Measurements from ENCODE around the gene BPIFB3. TPM values are rescaled to one million over a fixed set of nuclear protein-coding genes. Genes with fewer than 3 reads are reported as not detected.

Gene BPIFB3
- total and polyA plus RNA-seq, 2 of the 4 experiments (the other 2 are of a cell fraction) = not detected

DNA sequence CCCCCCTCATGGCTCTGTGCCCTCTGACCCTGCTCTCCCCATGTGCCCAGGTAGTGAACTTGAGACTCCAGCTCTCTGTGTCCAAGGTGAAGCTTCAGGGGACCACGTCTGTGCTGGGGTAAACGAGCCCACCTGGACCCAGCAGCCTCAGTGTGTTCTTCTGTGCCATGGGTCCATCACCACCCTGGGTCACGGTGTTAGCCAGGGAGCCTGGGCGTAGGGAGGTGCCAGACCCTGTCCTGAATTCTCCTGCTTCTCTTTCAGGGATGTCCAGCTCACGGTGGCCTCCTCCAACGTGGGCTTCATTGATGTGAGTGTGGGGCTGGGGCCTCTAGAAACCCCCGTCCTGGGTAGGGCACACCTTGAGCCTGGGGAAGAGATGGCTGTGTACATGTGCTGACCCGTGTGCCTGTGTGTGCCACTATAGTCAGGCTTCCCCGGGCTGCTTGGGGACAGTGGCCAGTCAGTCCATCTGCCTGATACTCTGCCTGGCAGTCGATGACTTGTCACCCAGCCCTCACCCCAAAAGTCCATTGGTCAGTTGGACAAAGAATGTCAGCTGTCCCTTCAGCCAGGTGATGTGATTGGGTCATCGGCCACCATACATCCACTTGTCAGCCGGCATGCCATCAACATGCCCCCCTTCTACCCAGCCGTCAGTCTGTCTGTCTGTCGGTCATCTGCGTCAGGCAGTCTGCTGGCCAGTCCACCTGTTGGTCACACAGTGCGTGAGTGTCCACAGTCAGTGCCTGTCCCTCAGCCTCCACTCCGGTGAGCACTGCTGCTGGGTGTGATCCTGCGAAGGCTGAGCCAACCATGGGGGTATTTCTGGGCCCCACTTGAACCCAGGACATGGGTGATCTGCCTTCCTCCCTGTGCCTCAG, 33.2 kb upstream of the BPIFB3 start:
- Histone ChIP-seq H3K36me3 (ENCODE audit: control insufficient read depth, insufficient read depth, low read length) (no peaks in the 10 kb centered on the region), H2BK15ac (ENCODE audit: low read depth, low read length) (no peak overlapping the region), H3K14ac (replicated peaks; ENCODE audit: low read depth, low read length) (no peak overlapping the region), H3K9ac (ENCODE audit: low read depth, low read length) (no peak overlapping the region), H3K56ac (ENCODE audit: extremely low read depth, insufficient read depth, low read length) (no peak overlapping the region), H2BK5ac (ENCODE audit: low read depth, low read length, poor library complexity, severe bottlenecking) (no peak overlapping the region), H4K20me1 (ENCODE audit: insufficient read depth, low read length) (no peaks in the 10 kb centered on the region), H4K91ac (ENCODE audit: insufficient read depth, low read depth, low read length) (no peak overlapping the region), H3K4ac (ENCODE audit: low read depth, low read length) (no peak overlapping the region), H2AK9ac (replicated peaks; ENCODE audit: low read depth, low read length, poor library complexity) (no peak overlapping the region), H3K9me1 (ENCODE audit: insufficient read depth, low read length) (no peaks in the 10 kb centered on the region), H2BK120ac (ENCODE audit: low read depth, low read length) (no peak overlapping the region), H2BK20ac (ENCODE audit: low read depth, low read length) (no peak overlapping the region), H3K27ac (ENCODE audit: insufficient read depth, low read length) (no peak overlapping the region), H3K27me3 (ENCODE audit: control insufficient read depth, insufficient read depth, low read length) (peaks cover 3% of the 10 kb centered on the region; the same call in 1 of the 2 replicates), H2AFZ (replicated peaks; ENCODE audit: low read length, poor library complexity) (peak overlapping the region; percentile 41), H3K4me2 (ENCODE audit: low read depth, low read length) (no peak overlapping the region), H3K18ac (ENCODE audit: low read depth, low read length) (no peak overlapping the region), H3K79me1 (ENCODE audit: low read depth in 1 of 2, low read length in 2 of 2) (no peaks in the 10 kb centered on the region), H4K5ac (ENCODE audit: low read depth, low read length) (no peak overlapping the region), H3K4me1 (ENCODE audit: control insufficient read depth, insufficient read depth, low read length) (no peaks in the 10 kb centered on the region), H3K4me3 (ENCODE audit: insufficient read depth, low read depth, low read length) (no peak overlapping the region), H4K8ac (ENCODE audit: low read depth in 2 of 2, low read length in 2 of 2) (no peak overlapping the region), H3K9me3 (ENCODE audit: control insufficient read depth, insufficient read depth, low read length) (no peaks in the 10 kb centered on the region), H2AK5ac (ENCODE audit: low read depth, low read length) (no peak overlapping the region), H3K23ac (ENCODE audit: low read depth, low read length) (no peak overlapping the region)
- POLR2A ChIA-PET (ENCODE audit: unreplicated experiment) = no interaction called here
- no peak for DNase-seq
- dilution Hi-C loops (cut with HindIII; ENCODE audit: low sequenced_read_pairs, unreplicated experiment) = no loop called here
- 83% methylated on average over 5 of the region's 18 CpGs; no CpG with 5 or more reads in 1 of the 2 experiments for WGBS, 2 experiments (ENCODE audit: extremely low coverage in 2 of 2, insufficient read length in 1 of 2)
- in situ Hi-C loops (cut with MboI; ENCODE audit: low sequenced_read_pairs) = no loop called here
- CTCF ChIA-PET = no interaction called here
- BruUV-seq (replicated peaks) = no TSS peak
- no peak for ATAC-seq (ENCODE audit: low read depth)
- TF ChIP-seq MAZ (IDR thresholded peaks at IDR 0.05; ENCODE audit: borderline replicate concordance, low read depth, low read length) = no peak
- TF ChIP-seq MXI1 (IDR thresholded peaks at IDR 0.05; ENCODE audit: borderline replicate concordance, low read depth, low read length) = no peak
- no peak for TF ChIP-seq RFX5 (IDR thresholded peaks at IDR 0.05; ENCODE audit: low read depth, low read length)
- no peak for TF ChIP-seq SMC3 (IDR thresholded peaks at IDR 0.05; ENCODE audit: low read depth, low read length)
- no peak for TF ChIP-seq CHD1 (IDR thresholded peaks at IDR 0.05; ENCODE audit: low read depth, low read length)
- TF ChIP-seq USF2 (IDR thresholded peaks at IDR 0.05; ENCODE audit: low read depth, low read length) = no peak
- TF ChIP-seq POLR2A (IDR thresholded peaks at IDR 0.05; ENCODE audit: low read depth, low read length) = no peak
- intact Hi-C loops (cut with micrococcal nuclease) = no loop called here

All from IMR-90 (cell line).